Measurements from ENCODE around the gene HIBADH. TPM values are rescaled to one million over a fixed set of nuclear protein-coding genes. Genes with fewer than 3 reads are reported as not detected.

The HIBADH gene
- total and polyA plus RNA-seq, 7 experiments from 2014 or later, result 8.0 to 46.2 (median 14.7) TPM

GRCh38 chr7:27693794-27694193, 31.1 kb upstream of the HIBADH start:
- ChIA-PET CTCF (interaction anchor here (0.7 kb wide), 1 partner anchor 26 kb away, joined by 3 read pairs; no protein-coding TSS in a partner anchor), POLR2A (interaction anchor here (0.7 to 0.8 kb wide), 2 partner anchors 9 to 27 kb away, joined by 3 to 4 read pairs; no protein-coding TSS in a partner anchor)
- Histone ChIP-seq H3K9me3 (ENCODE audit: control insufficient read depth in 2 of 3, low read length in 3 of 3) (no peaks in the 10 kb centered on the region), H3K27ac (ENCODE audit: low read depth, low read length) (no peak overlapping the region), H3K27me3 (ENCODE audit: control insufficient read depth in 2 of 2, insufficient read depth in 2 of 2, low read length in 2 of 2) (no peaks in the 10 kb centered on the region), H3K4me3 (ENCODE audit: low read length) (no peak overlapping the region), H3K36me3 (ENCODE audit: control insufficient read depth in 2 of 3, insufficient read depth in 3 of 3, low read length in 3 of 3) (no peaks in the 10 kb centered on the region), H3K4me1 (ENCODE audit: control insufficient read depth in 2 of 2, insufficient read depth in 2 of 2, low read length in 2 of 2) (no peaks in the 10 kb centered on the region)
- no peak for DNase-seq
- no peak overlapping the region for H3K4me3 Mint-ChIP-seq
- H3K36me3 Mint-ChIP-seq, result no peaks in the 10 kb centered on the region
- no peak overlapping the region for H3K27ac Mint-ChIP-seq
- H3K4me1 Mint-ChIP-seq, result no peaks in the 10 kb centered on the region
- no peak for ATAC-seq
- no peaks in the 10 kb centered on the region for H3K9me3 Mint-ChIP-seq
- peaks cover 0 to 6% (median 0%) of the 10 kb centered on the region in 5 donors for H3K27me3 Mint-ChIP-seq
- intact Hi-C loops (cut with micrococcal nuclease), result no loop called here

GRCh38 chr7:27690649-27691048, 28.0 kb upstream of the HIBADH start:
- POLR2A ChIA-PET, result no interaction called here
- Histone ChIP-seq H3K9me3 (ENCODE audit: control insufficient read depth in 2 of 3, low read length in 3 of 3) (no peaks in the 10 kb centered on the region), H3K27me3 (ENCODE audit: control insufficient read depth in 2 of 2, insufficient read depth in 2 of 2, low read length in 2 of 2) (peaks cover 0 to 2% of the 10 kb centered on the region in 2 donors), H3K4me3 (ENCODE audit: low read length) (no peak overlapping the region), H3K27ac (ENCODE audit: low read depth, low read length) (no peak overlapping the region), H3K4me1 (ENCODE audit: control insufficient read depth in 2 of 2, insufficient read depth in 2 of 2, low read length in 2 of 2) (no peaks in the 10 kb centered on the region), H3K36me3 (ENCODE audit: control insufficient read depth in 2 of 3, insufficient read depth in 3 of 3, low read length in 3 of 3) (no peaks in the 10 kb centered on the region)
- Mint-ChIP-seq H3K4me3 (no peak overlapping the region), H3K27ac (no peak overlapping the region), H3K9me3 (peaks cover 0 to 15% (median 5%) of the 10 kb centered on the region in 11 donors), H3K4me1 (no peaks in the 10 kb centered on the region), H3K27me3 (peaks cover 0 to 12% (median 12%) of the 10 kb centered on the region in 5 donors), H3K36me3 (peaks cover 0 to 8% (median 4%) of the 10 kb centered on the region in 5 donors)
- CTCF ChIA-PET, result no interaction called here
- intact Hi-C loops (cut with micrococcal nuclease), result no loop called here
- DNase-seq (no peak), ATAC-seq (no peak)

GRCh38 chr7:27689591-27690164, 27.0 kb upstream of the HIBADH start:
- Histone ChIP-seq H3K27me3 (ENCODE audit: control insufficient read depth in 2 of 2, insufficient read depth in 2 of 2, low read length in 2 of 2) (peaks cover 0 to 2% of the 10 kb centered on the region in 2 donors), H3K4me1 (ENCODE audit: control insufficient read depth in 2 of 2, insufficient read depth in 2 of 2, low read length in 2 of 2) (no peaks in the 10 kb centered on the region), H3K4me3 (ENCODE audit: low read length) (no peak overlapping the region), H3K36me3 (ENCODE audit: control insufficient read depth in 2 of 3, insufficient read depth in 3 of 3, low read length in 3 of 3) (no peaks in the 10 kb centered on the region), H3K27ac (ENCODE audit: low read depth, low read length) (no peak overlapping the region), H3K9me3 (ENCODE audit: control insufficient read depth in 2 of 3, low read length in 3 of 3) (no peaks in the 10 kb centered on the region)
- Mint-ChIP-seq H3K27ac (no peak overlapping the region), H3K36me3 (peaks cover 0 to 8% (median 4%) of the 10 kb centered on the region in 5 donors), H3K4me1 (no peaks in the 10 kb centered on the region), H3K27me3 (peaks cover 0 to 12% (median 12%) of the 10 kb centered on the region in 5 donors), H3K4me3 (no peak overlapping the region), H3K9me3 (peaks cover 0 to 15% (median 5%) of the 10 kb centered on the region in 11 donors)
- intact Hi-C loops (cut with micrococcal nuclease), result loop anchor here in 1 of 2 donors (5.0 kb wide), 1 partner anchor 233 kb away; no protein-coding TSS in a partner anchor
- DNase-seq (peak in 3 of 9 donors; percentile 3 to 8 (median 7)), ATAC-seq (peak; percentile 42)
- ChIA-PET CTCF (no interaction called here), POLR2A (no interaction called here)

GRCh38 chr7:27689150-27689549, 26.5 kb upstream of the HIBADH start:
- POLR2A ChIA-PET, result no interaction called here

GRCh38 chr7:27688646-27689045, 26.0 kb upstream of the HIBADH start:
- POLR2A ChIA-PET, result no interaction called here
- ATAC-seq (no peak), DNase-seq (no peak)
- H3K27ac ChIP-seq (ENCODE audit: low read depth, low read length), result no peak overlapping the region
- H3K9me3 Mint-ChIP-seq, result peaks cover 0 to 15% (median 5%) of the 10 kb centered on the region in 11 donors
- H3K36me3 ChIP-seq (ENCODE audit: control insufficient read depth in 2 of 3, insufficient read depth in 3 of 3, low read length in 3 of 3), result no peaks in the 10 kb centered on the region
- H3K4me3 ChIP-seq (ENCODE audit: low read length), result no peak overlapping the region
- H3K27ac Mint-ChIP-seq, result no peak overlapping the region
- H3K4me3 Mint-ChIP-seq, result no peak overlapping the region
- no peaks in the 10 kb centered on the region for H3K9me3 ChIP-seq (ENCODE audit: control insufficient read depth in 2 of 3, low read length in 3 of 3)
- peaks cover 0 to 8% (median 4%) of the 10 kb centered on the region in 5 donors for H3K36me3 Mint-ChIP-seq
- CTCF ChIA-PET, result no interaction called here
- no peaks in the 10 kb centered on the region for H3K4me1 Mint-ChIP-seq
- peaks cover 0 to 2% of the 10 kb centered on the region in 2 donors for H3K27me3 ChIP-seq (ENCODE audit: control insufficient read depth in 2 of 2, insufficient read depth in 2 of 2, low read length in 2 of 2)
- no peaks in the 10 kb centered on the region for H3K4me1 ChIP-seq (ENCODE audit: control insufficient read depth in 2 of 2, insufficient read depth in 2 of 2, low read length in 2 of 2)
- intact Hi-C loops (cut with micrococcal nuclease), result loop anchor here in 1 of 2 donors (5.0 kb wide), 1 partner anchor 234 kb away; no protein-coding TSS in a partner anchor
- H3K27me3 Mint-ChIP-seq, result peaks cover 0 to 12% (median 12%) of the 10 kb centered on the region in 5 donors

More at GRCh38 chr7:27689150-27689549, 26.5 kb upstream of the HIBADH start:
- Histone ChIP-seq H3K27ac (ENCODE audit: low read depth, low read length) (no peak overlapping the region), H3K36me3 (ENCODE audit: control insufficient read depth in 2 of 3, insufficient read depth in 3 of 3, low read length in 3 of 3) (no peaks in the 10 kb centered on the region), H3K4me1 (ENCODE audit: control insufficient read depth in 2 of 2, insufficient read depth in 2 of 2, low read length in 2 of 2) (no peaks in the 10 kb centered on the region), H3K4me3 (ENCODE audit: low read length) (no peak overlapping the region), H3K9me3 (ENCODE audit: control insufficient read depth in 2 of 3, low read length in 3 of 3) (no peaks in the 10 kb centered on the region), H3K27me3 (ENCODE audit: control insufficient read depth in 2 of 2, insufficient read depth in 2 of 2, low read length in 2 of 2) (peaks cover 0 to 2% of the 10 kb centered on the region in 2 donors)
- Mint-ChIP-seq H3K4me1 (no peaks in the 10 kb centered on the region), H3K27me3 (peaks cover 0 to 12% (median 12%) of the 10 kb centered on the region in 5 donors), H3K36me3 (peaks cover 0 to 8% (median 4%) of the 10 kb centered on the region in 5 donors), H3K9me3 (peaks cover 0 to 15% (median 5%) of the 10 kb centered on the region in 11 donors), H3K4me3 (no peak overlapping the region), H3K27ac (no peak overlapping the region)
- CTCF ChIA-PET, result no interaction called here
- intact Hi-C loops (cut with micrococcal nuclease), result loop anchor here in 1 of 2 donors (5.0 kb wide), 1 partner anchor 233 kb away; no protein-coding TSS in a partner anchor
- ATAC-seq, result no peak
- DNase-seq, result no peak

- Histone ChIP-seq H3K9me3 (ENCODE audit: control insufficient read depth in 2 of 3, low read length in 3 of 3) (no peaks in the 10 kb centered on the region), H3K27ac (ENCODE audit: low read depth, low read length) (no peak overlapping the region), H3K4me1 (ENCODE audit: control insufficient read depth in 2 of 2, insufficient read depth in 2 of 2, low read length in 2 of 2) (no peaks in the 10 kb centered on the region), H3K4me3 (ENCODE audit: low read length) (no peak overlapping the region), H3K36me3 (ENCODE audit: control insufficient read depth in 2 of 3, insufficient read depth in 3 of 3, low read length in 3 of 3) (no peaks in the 10 kb centered on the region), H3K27me3 (ENCODE audit: control insufficient read depth in 2 of 2, insufficient read depth in 2 of 2, low read length in 2 of 2) (peaks cover 0 to 2% of the 10 kb centered on the region in 2 donors)
- intact Hi-C loops (cut with micrococcal nuclease), result loop anchor here in 1 of 2 donors (5.0 kb wide), 1 partner anchor 234 kb away; no protein-coding TSS in a partner anchor
- peaks cover 0 to 12% (median 12%) of the 10 kb centered on the region in 5 donors for H3K27me3 Mint-ChIP-seq
- H3K4me3 Mint-ChIP-seq, result no peak overlapping the region
- DNase-seq, result no peak
- H3K27ac Mint-ChIP-seq, result no peak overlapping the region
- CTCF ChIA-PET, result no interaction called here
- no peaks in the 10 kb centered on the region for H3K4me1 Mint-ChIP-seq
- peaks cover 0 to 15% (median 5%) of the 10 kb centered on the region in 11 donors for H3K9me3 Mint-ChIP-seq
- peaks cover 0 to 8% (median 4%) of the 10 kb centered on the region in 5 donors for H3K36me3 Mint-ChIP-seq
- no peak for ATAC-seq
- POLR2A ChIA-PET, result no interaction called here
Measured at GRCh38 chr7:27688056-27688455, 25.4 kb upstream of the HIBADH start.
